GDM1 (cell line): ENCODE results near the gene RAD9A.
A peak's percentile ranks its signal among the peaks of the same experiment; 100 is the strongest.

Experiments used
- DNase-seq: peaks from one replicate; lab custom pipeline; 2025; lab: John Stamatoyannopoulos, UW

RAD9A gene

DNA sequence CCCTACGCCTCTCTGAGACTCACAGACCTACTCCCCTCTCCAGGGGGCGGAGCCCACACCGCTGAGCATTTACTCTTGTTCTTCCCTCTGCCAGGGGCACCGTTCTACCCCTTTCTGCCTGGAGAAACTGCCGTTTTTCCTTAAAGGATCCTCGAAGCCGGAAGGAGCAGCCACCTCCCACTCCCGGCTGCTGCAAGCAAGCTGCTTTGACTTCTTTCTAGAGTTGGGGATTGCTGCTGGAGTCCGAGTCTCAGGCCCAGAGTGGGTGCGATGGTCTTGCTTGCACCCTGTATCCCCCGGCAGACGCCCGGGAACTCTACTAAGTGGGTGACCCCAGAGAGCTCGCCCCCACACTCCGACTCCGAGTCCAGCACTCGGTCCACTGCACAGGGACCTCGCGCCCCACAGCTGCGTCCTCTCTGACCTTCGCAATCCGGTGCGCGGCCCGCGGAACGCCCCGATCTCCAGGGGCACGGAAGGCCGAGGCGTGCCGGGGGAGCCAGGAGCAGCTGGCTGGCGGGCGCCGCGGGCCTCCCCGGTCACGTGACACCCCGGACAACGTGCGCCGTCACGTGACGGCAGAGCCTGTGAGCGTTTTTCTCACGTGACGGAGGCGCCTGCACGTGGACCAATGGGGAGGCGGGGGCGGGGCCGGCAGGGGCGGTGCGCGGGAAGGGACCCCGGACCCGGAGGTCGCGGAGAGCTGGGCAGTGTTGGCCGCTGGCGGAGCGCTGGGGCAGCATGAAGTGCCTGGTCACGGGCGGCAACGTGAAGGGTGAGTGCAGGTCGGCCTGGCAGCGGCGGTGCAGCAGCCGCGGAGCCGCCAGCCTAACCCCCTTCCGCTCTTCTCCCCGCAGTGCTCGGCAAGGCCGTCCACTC, at the start of gene RAD9A:
Gene RAD9A, plus strand, starts transcription at position 683 of the 879 bp plus-strand sequence. Its CDS starts 59 bp downstream, at position 742.
- peak; percentile 90 for DNase-seq

DNA sequence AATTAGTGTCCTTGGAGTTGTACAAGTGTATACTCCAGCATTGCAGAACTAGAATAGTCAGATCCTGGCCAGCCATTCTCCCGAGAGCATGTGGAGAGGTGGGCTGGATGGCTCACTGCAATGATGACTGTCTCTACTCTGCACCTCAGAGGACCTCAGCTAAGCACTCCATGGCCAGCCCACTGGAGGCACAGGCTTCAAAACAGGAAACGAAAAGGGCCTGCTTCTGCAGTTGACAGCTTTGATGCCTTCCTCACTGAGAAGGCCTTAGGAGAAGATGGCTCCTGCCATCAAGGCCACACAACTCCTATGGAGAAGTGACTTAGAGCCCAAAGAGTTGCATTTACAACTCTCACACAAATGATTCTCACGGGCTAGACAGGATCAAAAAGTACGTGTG, 47.5 kb upstream of the RAD9A start:
- DNase-seq: peak; percentile 12

DNA sequence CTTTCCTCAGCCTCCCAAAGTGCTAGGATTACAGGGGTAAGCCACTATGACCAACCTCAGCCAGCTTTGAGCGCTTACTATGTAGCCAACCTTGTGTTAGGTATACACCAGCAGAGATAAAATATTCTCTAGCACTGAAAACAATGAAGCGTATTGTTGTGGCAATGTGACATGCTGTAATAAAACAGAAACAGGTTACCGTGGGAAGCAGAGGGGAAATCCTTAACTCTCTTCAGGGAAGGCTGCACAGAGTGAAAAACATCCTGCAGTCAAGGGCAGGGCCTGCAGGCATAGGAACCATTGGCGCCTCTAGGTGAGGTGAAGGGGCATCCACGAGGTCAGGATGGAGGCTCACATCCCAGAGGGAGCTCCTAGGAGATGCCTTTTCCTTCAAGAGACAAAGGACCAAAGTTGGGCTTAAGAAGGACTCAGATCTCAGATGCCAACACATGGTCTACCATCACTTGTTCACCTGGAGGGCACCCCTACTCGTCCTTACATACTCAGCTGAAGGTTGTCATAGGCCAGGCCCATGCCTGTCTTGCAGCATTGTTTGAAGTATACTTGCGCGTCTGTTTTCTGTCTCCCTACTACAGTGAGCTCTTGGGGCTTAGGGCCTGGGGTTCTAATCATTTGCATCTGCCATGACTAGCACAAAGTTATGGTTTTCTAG, 46.4 kb upstream of the RAD9A start:
- DNase-seq: no peak

DNA sequence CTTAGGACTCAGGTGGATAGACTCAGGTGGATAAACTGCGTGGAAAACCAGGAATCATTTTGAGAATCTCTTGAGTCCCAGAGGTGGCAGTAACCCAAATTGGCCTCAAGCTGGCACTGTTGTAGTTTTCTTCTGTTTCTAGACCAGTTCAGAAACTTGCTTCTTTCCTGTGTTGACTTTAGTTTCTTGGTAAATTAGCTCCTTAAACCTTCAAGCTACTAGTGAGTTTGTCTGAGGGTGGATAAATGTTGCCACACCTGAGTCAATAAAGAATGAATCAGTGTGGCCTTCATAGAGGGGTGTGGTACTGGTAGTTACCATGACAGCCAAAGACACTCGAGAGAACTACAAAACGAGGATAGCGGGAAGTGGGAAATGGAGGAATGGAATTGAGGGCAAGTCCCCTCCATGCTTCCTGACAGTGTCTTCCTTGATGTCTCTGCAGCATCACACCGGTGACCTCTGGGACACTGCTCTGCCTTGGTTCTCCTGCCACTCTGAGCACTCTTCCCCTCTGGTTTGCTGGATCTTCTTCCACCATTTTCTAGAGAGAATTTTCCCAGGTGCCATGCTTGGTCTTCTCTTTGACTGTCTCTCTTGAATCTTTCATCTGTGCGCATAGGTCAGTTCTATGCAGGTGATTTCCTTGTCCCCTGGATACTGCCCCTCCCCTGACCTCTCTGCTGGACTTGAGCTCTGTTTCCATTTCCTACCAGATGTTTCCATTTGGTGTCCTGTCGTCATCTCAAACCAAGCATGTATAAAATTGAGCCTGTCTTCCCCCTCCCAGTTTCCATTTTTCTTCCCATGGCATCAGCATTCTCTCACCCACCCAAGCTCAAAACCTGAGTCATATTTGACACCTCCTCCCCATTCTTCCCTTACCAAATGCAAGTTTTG, 45.6 kb upstream of the RAD9A start:
- no peak for DNase-seq

DNA sequence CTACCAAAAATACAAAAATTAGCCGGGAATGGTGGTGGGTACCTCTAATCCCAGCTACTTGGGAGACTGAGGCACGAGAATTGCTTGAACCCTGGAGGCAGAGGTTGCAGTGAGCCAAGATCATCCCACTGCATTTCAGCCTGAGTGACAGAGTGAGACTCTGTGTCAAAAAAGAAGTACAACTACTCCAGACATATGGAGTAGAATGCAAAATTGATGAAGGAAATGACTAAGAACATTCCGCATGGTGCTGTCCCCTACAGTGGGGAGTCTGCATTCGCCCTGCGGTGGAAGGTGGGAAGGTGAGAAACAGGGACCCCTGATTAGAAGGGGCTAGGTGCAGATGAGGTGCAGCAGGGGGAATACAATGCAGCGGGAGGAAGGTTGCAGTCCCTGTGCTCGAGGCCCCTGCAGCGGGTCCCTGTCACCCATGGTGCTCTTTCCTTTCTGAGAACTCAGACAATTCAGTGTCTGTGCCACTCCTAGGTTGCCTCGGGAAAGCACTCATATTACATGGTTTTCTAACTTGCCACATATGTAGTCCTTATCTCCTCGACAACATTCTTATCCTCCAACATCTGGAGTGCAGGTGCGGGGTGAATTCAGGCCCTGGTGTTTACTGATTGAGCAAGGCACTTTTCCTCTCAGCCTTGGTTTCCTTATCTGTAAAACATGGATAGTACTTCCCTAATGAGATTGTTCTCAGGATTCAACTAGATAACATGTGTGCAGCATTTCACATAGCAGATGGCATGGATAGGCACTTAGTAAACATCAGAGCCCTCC, 43.6 kb upstream of the RAD9A start:
- DNase-seq: no peak

DNA sequence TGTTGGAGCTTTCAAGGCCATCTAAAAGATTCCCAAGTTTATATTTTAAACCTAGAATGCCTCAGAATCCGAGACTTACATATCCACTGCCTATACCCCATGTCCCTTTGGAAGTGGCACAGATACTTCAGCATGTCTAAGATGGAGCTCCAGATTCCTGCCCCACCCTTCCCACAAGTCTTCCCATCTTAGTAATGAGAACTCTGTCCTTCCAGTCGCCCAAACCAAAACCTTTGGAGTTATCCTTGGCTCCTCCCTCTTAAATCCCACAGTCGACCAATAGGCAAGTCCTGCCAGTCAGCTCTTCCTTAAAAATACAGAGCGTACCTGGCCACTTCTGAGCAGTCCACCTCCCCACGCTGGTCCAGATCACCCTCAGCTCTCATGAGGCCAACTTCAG, 42.8 kb upstream of the RAD9A start:
- DNase-seq: no peak

DNA sequence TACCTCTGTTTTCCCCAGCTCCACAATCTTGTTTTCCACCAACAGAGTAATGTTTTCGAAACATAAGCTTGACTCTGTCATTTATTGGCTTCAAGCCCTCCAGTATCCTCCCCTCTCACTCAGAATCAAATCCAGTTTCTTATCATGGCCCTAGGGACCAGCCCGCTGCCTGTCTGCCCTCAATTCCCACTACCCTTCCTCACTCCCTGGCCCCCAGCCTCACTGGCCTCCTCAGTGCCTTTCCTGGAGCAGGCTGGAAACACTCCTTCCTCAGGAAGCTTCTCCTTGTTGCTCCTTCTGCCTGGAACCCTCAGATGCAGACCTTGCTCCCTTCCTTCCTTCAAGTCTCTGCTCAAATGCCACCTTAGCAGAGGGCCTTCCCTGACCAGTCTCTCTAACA, 42.3 kb upstream of the RAD9A start:
- no peak for DNase-seq

DNA sequence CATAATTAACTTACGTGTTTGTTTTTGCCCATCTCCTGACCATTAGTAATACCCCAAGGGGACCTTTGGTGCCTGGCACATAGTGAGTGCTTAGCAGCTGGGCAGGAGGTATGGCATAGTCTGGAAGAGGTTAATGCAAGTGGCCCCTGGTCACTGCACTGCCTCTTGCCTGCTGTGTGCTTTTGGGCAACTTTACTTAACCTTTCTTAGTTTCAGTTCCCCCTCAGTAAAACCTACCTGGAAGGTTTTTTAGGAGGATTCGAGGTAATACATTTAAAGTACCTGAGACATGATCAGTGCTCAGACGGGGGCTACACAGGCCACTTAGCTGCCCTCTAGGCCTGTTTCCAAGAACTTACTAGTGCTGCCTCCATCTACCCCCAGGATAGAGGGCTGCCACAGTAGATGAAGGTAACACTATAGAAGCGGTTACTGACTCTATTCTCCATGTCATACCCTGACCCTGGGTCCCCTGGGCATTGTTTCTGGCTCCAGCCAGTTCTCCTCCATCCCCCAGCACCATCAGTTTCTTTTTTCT, 41.8 kb upstream of the RAD9A start:
- DNase-seq: no peak

DNA sequence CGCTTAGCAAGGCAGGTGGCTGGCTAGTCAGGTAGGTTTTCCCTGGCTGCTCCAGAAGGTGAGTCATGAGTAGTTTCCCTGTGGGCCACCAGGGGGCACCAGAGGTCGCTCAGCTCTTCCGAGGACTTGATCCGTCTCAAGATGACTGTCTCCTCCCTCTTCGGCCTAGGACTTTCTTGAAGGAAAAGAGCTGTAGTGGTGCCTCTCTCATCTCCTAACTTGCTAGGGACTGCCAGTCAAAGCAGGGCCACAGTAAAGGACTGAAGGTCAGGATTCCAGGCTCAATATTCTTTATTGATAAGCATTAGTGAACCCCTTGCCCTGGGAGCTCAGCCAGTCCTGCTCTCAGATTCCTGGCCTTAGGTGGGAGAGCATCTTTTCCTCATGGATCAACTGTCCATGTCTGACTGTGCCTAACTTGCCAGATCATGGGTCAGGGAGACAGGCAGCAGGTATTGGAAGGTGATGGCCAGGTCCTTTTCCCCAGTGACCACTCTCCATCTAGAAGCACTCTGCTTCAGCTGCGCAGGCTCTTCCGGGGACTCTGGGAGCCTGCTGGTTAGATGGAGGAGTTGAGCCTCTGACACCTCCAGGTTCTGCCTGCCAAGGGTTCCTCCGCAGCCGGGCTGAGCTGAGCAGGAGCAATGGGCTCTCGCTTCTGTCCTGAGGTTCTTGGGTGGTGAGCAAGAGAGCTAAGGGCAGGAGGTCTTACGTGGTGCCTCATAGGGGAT, 40.3 kb upstream of the RAD9A start:
- DNase-seq: peak; percentile 49

DNA sequence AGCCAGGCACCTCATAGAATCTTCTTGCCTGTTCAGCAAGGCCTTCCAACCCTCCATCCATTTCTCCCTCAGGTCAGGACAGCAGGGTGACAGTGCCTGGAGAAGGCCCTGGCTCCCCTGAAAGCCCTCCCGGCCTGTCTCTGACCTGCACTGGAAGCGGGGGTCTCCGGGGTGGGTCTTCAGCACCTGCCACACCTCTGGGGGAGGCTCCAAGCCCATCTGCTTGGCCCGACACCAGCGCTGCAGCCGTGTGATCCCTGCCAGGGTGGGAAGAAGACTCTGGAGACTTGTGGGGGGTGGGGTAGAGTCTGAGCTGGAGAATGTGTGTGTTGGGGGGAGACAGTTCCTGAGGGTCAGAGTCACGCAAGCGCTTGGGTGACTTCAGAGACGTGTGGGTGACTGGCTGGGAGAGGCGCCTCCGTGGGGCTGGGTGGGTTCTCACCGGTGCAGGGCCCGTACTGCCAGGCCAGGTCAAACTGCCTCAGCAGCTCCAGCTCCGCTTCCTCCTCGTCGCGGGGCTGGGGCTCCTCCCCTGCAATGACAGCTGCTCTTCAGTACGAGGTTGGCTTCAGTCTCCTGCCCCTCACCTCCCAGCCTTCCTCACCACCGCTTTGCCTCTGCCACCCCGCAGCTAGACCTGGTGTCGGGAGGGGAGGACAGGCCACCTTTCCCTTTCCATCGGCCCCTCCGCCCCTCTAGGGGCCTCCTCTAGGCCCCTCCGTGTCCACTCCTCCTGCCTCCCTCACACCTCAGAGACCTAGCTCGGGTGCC, 39.1 kb upstream of the RAD9A start:
- peak; percentile 46 for DNase-seq

DNA sequence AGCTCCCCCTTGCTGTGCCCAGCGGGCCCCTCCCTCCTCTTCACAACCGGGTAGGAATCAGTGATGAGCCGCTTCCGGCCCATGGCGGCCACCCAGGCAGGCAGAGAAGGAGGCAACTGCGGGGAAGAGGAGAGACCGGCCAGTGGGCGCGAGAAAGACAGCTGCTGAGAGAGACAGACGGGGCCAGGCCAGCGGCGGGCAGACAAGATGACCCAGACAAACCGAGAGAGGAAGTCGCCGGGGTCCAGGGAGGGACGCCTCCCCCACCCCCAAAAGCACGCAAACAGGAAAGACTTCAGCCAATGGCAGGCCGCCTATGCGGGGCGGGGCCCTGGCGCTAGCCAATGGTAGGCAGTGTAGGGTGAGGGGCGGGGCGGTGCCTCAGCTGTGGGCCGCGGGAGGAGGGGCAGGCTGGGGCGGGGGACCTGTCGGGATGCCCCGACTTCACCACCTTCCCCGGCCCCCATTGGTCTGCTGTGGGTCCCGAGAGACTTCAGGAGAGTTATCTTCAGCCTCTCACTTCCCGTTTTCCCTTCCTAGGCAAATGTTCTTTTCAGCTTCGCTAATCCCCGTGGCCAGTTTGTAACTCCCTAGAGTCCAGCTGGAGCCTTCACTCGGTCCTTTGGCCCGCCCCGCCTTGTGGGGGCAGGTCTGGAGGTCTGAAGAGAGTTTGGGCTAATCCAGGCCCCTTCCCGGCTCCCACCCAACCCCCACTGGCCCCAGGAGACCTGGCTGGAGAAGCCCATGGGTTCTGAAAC, 38.3 kb upstream of the RAD9A start, which contains the start of gene POLD4:
Gene POLD4, minus strand, starts transcription at position 230 of the 758 bp plus-strand sequence. Its CDS starts 147 bp downstream, at position 83.
- DNase-seq: peak; percentile 94

DNA sequence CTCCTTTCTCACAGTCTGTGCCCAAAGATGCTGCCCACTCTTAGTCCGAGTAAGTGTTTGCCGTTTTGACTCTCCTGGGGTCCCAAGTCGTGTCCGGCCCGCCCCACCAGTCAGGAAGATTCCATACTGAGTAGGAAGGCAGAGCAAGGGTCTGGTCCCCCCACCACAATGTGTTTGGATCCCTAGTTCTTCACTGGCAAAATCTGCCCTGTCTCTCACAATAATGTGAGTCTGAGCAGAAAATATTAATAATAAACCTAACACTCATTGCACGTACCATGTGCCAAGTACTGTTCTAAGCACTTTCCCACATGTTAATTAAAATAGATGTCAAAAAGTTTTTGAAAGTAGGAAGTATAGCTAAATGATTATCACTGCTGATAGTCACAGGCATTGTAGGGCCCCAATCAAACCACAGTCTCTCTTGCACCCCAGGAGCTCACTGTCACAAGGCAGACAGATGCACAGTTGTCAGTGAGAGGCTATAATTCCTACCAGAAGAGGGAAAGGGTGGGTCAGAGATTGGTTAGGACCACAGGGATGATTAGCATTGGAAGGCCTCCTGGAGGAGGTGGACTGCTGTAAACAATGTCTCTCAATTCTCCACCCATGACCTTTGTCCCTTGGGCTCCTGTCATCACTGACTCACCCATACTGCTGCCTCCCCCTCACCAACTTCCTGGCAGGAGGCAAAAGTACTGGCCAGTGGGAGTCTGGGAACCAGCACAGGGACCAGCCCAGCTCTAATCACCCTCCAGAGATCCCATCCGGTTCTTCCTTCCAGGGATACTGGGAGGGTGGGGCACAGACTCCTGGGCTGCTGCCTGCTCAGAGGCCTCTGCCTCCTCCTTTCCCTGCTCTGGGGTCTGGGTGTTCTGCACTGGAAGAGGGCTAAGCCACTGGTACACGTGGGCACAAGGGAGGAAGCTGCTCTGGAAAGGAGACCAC, 37.4 kb upstream of the RAD9A start:
- no peak for DNase-seq

DNA sequence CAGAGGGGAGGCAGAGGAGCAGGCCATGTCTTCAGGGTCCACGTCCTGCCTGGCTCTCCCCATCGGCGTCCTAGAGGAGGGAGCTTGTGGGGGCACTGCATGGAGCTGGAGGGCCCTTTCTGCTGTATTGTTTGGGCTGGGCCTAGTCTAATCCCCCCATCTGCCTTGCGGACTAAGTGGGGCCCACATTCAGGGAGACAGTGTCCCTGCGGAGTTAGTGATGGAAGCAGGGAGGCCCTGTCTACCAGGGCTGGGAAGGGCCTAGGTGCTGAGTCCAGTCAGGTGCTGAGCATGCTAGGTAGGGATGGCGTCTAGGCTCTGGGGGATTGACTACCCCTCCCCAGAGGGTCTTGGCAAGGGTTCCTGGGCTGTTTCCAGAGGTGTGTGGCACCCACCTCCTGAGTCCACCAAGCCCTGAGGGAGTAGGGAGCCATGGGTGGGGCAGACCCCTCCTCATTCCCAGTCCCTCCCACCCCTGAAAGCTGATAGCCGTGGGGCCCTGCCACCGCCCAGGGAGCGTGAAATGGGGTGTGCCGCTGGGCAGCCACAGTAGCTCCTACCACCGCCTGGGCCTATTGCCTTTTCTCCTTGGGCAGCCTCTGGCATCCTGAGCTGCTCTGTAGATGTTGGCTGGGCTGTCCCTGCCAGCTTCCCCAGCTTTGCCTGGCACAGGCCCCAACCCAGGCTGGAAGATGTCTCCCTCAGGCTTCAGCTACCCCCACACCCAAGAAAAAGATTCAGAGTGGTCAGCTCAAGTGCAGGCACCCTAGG, 36.6 kb upstream of the RAD9A start:
- no peak for DNase-seq

DNA sequence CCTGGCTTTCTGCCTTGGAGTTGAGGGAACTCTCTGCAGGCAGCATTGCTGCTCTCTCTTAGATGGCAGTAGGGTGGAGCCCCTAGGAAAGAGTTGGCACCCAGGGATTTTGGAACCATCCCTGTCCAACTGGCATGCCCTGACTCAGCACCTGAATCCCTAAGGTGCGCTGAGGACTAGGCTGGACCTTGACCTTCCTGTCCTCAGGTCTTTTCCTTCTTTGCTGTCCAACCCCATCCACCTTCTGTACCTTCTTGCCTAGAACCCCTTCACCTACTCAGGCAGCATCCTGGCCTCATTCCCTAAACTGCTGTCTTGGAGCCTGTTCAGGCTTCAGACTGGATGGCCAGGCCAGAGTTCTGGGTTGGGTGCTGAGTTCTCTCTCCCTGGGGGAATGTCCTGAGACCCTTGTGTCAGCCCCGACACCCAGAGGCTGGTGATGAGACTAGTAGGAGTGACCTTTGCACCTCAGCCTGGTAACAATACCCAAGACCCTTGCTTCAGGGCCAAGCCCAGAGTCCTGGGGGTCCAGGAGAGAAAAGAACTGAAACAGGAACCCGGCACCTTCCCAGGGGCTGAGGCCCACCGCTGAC, 35.9 kb upstream of the RAD9A start:
- DNase-seq: no peak

DNA sequence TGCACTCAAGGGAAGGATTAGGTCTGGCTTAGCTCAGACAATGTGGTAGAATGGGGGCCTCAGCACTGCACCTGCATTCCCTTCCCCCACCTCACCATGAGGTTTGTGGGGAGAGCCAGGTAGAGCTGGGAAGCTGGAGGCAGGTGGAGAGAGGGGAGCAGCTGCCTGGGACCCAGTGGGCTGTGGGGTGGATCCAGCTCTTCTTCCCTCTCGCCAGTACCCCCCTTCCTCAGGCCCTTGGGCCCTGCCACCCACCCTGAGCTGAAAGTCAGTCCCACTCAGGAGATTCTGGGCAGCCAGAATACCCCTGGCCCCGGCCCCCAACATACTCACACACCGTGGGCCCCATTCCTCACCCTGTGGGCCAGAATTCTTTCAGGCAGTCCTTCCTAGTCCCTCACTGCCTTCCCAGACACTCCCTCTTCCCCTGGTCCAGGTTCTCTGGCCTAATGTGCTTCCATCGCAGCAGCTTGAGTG, 35.4 kb upstream of the RAD9A start:
- no peak for DNase-seq

DNA sequence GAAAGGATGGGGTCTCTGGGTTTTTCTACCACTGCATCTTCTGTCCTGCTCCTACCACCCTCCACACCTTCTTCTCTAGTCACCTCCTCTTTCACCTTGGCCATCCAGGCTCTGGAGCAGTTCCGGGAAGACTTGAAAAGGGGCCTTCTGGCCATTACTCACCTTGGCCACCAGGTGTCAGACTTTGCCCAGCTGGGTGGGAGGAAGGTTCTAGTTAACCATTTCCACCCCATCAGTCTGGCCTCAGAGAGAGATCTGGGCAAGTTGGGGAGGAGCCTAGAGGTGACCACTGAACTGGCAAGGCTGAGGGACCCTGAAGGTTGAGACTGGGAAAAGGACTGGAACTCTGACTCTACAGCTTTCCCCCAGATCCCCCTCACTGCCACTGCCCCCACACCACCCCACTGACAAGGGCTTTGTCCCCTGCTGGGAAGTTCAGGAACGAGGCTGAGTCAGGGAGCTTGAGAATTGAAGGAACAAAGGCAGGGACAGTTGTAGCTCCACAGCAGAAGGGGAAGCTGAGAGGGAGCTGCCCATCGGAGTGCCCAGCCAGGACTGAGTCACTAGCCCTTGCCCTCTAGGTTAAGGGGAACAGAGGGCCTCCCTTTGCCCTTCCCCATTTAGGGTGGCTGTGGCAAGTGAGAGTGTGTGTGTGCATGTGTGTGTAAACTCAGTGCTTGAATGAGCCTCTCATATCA, 34.8 kb upstream of the RAD9A start:
- DNase-seq: peak; percentile 60
